Vagina (tissue), 2 donors: ENCODE results near the gene TNIK. TPM values are rescaled to one million over a fixed set of nuclear protein-coding genes. Genes with fewer than 3 reads are reported as not detected.

Source experiments
- DNase-seq, 2 donors: peaks; one replicate each; pipeline ENCODE4 v3.0.0-alpha.2; 2017; ENCODE audit errors: extremely low spot score in 2 of 2
- H3K27ac ChIP-seq: fragments of 200-600 bp; sonication (generic); one replicate; pipeline ENCODE4 v1.5.1; 2019
- H3K27me3 ChIP-seq: fragments of 200-600 bp; sonication (generic); one replicate; pipeline ENCODE4 v1.5.1; 2019
- H3K36me3 ChIP-seq, 2 donors: fragments of 200-600 bp; sonication (generic); one replicate each; pipeline ENCODE4 v1.5.1; 2017 to 2019
- H3K4me1 ChIP-seq: fragments of 200-600 bp; sonication (generic); one replicate; pipeline ENCODE4 v1.5.1; 2019
- H3K4me3 ChIP-seq, 2 donors: fragments of 200-600 bp; sonication (generic); 1 replicate in 1 of 2; 2 replicates in 1 of 2; pipeline ENCODE4 v1.5.1; 2016 to 2019
- H3K9me3 ChIP-seq: fragments of 200-600 bp; sonication (generic); one replicate; pipeline ENCODE4 v1.5.1; 2019
- POLR2A ChIP-seq, 2 donors: fragments of 450-650 bp; IDR thresholded peaks; one replicate each; pipeline ENCODE4 v1.6.1; 2017; ENCODE audit warnings: antibody characterized with exemption in 2 of 2, mild to moderate bottlenecking in 2 of 2, moderate library complexity in 2 of 2
- POLR2AphosphoS5 ChIP-seq, 2 donors: sonication (generic); formaldehyde crosslinking; IDR thresholded peaks; one replicate each; pipeline ENCODE4 v1.9.0; 2017; ENCODE audit warnings: antibody characterized with exemption in 2 of 2, mild to moderate bottlenecking in 2 of 2, low read depth in 1 of 2; ENCODE audit not compliant: insufficient read depth in 1 of 2
- intact Hi-C: fragments of 100-400 bp; cut with DNase I; formaldehyde crosslinking; loops from one replicate; pipeline ENCODE4 v1.15.1; 2023
- total RNA-seq: library from RNA; depleted of rRNA; stranded (reverse); fragments of >200 nt; gene quantifications from one replicate; pipeline ENCODE4 v1.2.3, GENCODE V29; 2016
- TF ChIP-seq, protein P1 (sequence below), 3 experiments: fragments of 450-650 bp in 2 of 3; fragments of 200-600 bp in 1 of 3; sonication (generic) in 1 of 3; IDR thresholded peaks; one replicate each; pipeline ENCODE4 v1.5.1; 2017 to 2019; ENCODE audit warnings: antibody characterized with exemption in 3 of 3, mild to moderate bottlenecking in 2 of 3, moderate library complexity in 2 of 3

The TNIK gene
- total RNA-seq, 1 donor from 2014 or later: 5.9 TPM

GRCh38 chr3:171485338-171485737 lies 25.1 kb upstream of the TNIK start:
- H3K9me3 ChIP-seq: no peaks in the 10 kb centered on the region
- intact Hi-C loops: no loop called here
- no peak for TF ChIP-seq POLR2AphosphoS5 (IDR thresholded peaks at IDR 0.05; ENCODE audit: insufficient read depth in 1 of 2, low read depth in 1 of 2)
- no peak for TF ChIP-seq POLR2A (IDR thresholded peaks at IDR 0.05)
- TF ChIP-seq, protein P1, sequence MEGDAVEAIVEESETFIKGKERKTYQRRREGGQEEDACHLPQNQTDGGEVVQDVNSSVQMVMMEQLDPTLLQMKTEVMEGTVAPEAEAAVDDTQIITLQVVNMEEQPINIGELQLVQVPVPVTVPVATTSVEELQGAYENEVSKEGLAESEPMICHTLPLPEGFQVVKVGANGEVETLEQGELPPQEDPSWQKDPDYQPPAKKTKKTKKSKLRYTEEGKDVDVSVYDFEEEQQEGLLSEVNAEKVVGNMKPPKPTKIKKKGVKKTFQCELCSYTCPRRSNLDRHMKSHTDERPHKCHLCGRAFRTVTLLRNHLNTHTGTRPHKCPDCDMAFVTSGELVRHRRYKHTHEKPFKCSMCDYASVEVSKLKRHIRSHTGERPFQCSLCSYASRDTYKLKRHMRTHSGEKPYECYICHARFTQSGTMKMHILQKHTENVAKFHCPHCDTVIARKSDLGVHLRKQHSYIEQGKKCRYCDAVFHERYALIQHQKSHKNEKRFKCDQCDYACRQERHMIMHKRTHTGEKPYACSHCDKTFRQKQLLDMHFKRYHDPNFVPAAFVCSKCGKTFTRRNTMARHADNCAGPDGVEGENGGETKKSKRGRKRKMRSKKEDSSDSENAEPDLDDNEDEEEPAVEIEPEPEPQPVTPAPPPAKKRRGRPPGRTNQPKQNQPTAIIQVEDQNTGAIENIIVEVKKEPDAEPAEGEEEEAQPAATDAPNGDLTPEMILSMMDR (IDR thresholded peaks at IDR 0.05): no peak

GRCh38 chr3:171481011-171481410 lies 20.8 kb upstream of the TNIK start:
- no peaks in the 10 kb centered on the region for H3K9me3 ChIP-seq
- no peak overlapping the region for H3K27ac ChIP-seq
- no peaks in the 10 kb centered on the region for H3K27me3 ChIP-seq
- H3K36me3 ChIP-seq: no peaks in the 10 kb centered on the region
- intact Hi-C loops: no loop called here
- no peak overlapping the region for H3K4me3 ChIP-seq
- no peaks in the 10 kb centered on the region for H3K4me1 ChIP-seq
- DNase-seq: no peak
- no peak for TF ChIP-seq POLR2A (IDR thresholded peaks at IDR 0.05)
- no peak for TF ChIP-seq POLR2AphosphoS5 (IDR thresholded peaks at IDR 0.05; ENCODE audit: insufficient read depth in 1 of 2, low read depth in 1 of 2)
- TF ChIP-seq, protein P1 (IDR thresholded peaks at IDR 0.05): no peak

More at GRCh38 chr3:171485338-171485737, 25.1 kb upstream of the TNIK start:
- Histone ChIP-seq H3K4me3 (no peak overlapping the region), H3K4me1 (no peaks in the 10 kb centered on the region), H3K27ac (no peak overlapping the region), H3K36me3 (no peaks in the 10 kb centered on the region), H3K27me3 (no peaks in the 10 kb centered on the region)
- no peak for DNase-seq

DNA sequence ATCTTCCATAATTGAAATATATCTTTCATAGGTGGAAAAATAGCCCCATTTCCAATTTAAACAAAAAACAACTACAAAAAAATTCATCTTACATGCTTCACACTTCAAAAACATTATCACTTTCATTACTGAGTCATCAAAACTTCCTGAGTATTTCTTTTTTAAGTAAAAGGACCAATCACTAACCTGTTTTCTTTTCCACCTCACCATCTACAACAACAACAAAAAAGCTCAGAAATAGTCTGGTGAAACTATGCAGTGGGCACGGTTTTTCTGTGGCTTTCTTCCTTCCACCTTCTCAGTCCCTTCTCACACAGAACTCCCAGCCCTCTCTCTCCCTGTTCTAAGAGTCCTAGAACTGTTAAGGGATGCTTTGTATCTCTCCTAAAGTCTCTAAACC lies 20.3 kb upstream of the TNIK start:
- DNase-seq: no peak
- intact Hi-C loops: no loop called here
- H3K36me3 ChIP-seq: no peaks in the 10 kb centered on the region
- TF ChIP-seq POLR2A (IDR thresholded peaks at IDR 0.05): no peak
- TF ChIP-seq, protein P1 (IDR thresholded peaks at IDR 0.05): no peak
- no peak for TF ChIP-seq POLR2AphosphoS5 (IDR thresholded peaks at IDR 0.05; ENCODE audit: insufficient read depth in 1 of 2, low read depth in 1 of 2)
- H3K4me1 ChIP-seq: no peaks in the 10 kb centered on the region
- no peaks in the 10 kb centered on the region for H3K9me3 ChIP-seq
- no peak overlapping the region for H3K27ac ChIP-seq
- no peaks in the 10 kb centered on the region for H3K27me3 ChIP-seq
- H3K4me3 ChIP-seq: no peak overlapping the region

GRCh38 chr3:171476532-171477102 lies 16.4 kb upstream of the TNIK start:
- DNase-seq: no peak
- TF ChIP-seq POLR2AphosphoS5 (IDR thresholded peaks at IDR 0.05; ENCODE audit: insufficient read depth in 1 of 2, low read depth in 1 of 2) (no peak), POLR2A (IDR thresholded peaks at IDR 0.05) (no peak)
- TF ChIP-seq, protein P1 (IDR thresholded peaks at IDR 0.05): no peak
- Histone ChIP-seq H3K4me3 (no peak overlapping the region), H3K36me3 (no peaks in the 10 kb centered on the region), H3K27ac (no peak overlapping the region), H3K27me3 (no peaks in the 10 kb centered on the region), H3K9me3 (no peaks in the 10 kb centered on the region), H3K4me1 (no peaks in the 10 kb centered on the region)
- intact Hi-C loops: no loop called here

- DNase-seq: no peak
- Histone ChIP-seq H3K36me3 (no peaks in the 10 kb centered on the region), H3K27me3 (no peaks in the 10 kb centered on the region), H3K4me3 (no peak overlapping the region), H3K9me3 (no peaks in the 10 kb centered on the region), H3K4me1 (no peaks in the 10 kb centered on the region), H3K27ac (no peak overlapping the region)
- no peak for TF ChIP-seq POLR2AphosphoS5 (IDR thresholded peaks at IDR 0.05; ENCODE audit: insufficient read depth in 1 of 2, low read depth in 1 of 2)
- TF ChIP-seq POLR2A (IDR thresholded peaks at IDR 0.05): no peak
- TF ChIP-seq, protein P1 (IDR thresholded peaks at IDR 0.05): no peak
- intact Hi-C loops: no loop called here
Measured at GRCh38 chr3:171472552-171472951, 12.3 kb upstream of the TNIK start.
